ENCODE measurements around the gene CCR6.
"Not testable (repeated sequence)": the region's sequence is repeated elsewhere in the genome, so short reads cannot be mapped to it uniquely, and the experiment has no call there.

CCR6 gene

DNA sequence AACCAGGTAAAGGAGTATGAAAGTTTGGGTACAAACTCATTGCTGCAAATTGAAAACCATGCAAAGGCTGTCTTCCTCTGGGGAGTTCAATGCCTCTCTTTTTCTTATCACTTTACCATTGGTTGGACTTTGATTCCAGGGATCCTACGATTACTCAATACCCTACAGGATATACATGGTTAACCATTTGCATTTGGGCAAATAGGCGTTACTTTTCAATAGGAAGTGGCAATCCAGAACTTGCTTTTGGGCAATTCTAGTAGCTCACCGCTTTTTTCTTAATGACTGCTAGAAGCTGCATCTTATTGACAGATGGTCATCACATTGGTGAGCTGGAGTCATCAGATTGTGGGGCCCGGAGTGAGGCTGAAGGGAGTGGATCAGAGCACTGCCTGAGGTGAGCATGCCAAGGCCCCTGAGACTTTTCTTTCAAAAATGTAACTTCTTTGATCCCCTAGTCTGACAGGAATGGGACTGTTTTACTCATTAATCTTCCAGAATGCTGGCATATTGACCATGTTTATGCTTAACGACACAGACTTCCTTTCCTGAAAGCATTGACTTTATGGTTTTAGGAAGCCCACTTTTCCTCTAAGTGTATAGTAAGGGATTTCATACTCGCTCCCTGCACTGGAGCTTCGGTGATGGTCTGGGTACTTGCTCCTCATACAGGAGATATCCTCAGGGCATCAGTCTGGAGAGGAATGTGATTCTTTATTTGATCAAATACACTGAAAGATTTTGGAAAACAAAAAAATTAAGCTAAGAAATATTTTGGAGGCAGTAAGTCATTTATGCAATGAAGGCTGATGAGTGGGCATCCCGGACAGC is at the start of gene CCR6:
TSS of gene CCR6 (plus strand) at position 270 of the 831 bp plus-strand sequence. CDS start 13,039 bp downstream, outside the sequence.
- no peak for DNase-seq

DNA sequence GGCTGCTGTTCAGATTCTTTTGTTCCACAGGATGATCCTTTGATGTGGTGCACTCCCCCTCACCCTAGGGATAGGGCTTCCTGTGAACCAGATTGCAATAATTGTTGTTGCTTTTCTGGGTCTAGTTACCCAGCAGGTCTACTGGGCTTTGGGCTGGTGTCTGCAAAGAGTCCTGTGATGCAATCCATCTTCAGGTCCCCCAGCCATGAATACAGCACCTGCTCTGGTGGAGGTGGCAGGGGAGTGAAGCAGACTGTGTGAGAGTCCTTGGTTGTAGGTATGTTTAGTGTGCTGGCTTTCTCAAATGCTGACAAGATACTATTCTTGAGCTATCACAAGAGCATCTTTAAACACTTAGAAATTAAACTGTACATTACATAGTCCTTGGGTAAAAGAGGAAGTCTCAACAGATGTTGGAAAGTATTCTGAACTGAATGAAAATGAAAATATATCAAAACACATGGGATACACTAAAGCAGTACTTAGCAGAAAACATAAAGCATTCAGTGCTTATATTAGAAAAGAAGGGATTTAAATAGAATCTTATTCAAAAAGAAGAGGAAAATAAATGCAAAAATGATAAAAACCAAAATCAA is 49.1 kb upstream of the CCR6 start:
- DNase-seq: no peak

DNA sequence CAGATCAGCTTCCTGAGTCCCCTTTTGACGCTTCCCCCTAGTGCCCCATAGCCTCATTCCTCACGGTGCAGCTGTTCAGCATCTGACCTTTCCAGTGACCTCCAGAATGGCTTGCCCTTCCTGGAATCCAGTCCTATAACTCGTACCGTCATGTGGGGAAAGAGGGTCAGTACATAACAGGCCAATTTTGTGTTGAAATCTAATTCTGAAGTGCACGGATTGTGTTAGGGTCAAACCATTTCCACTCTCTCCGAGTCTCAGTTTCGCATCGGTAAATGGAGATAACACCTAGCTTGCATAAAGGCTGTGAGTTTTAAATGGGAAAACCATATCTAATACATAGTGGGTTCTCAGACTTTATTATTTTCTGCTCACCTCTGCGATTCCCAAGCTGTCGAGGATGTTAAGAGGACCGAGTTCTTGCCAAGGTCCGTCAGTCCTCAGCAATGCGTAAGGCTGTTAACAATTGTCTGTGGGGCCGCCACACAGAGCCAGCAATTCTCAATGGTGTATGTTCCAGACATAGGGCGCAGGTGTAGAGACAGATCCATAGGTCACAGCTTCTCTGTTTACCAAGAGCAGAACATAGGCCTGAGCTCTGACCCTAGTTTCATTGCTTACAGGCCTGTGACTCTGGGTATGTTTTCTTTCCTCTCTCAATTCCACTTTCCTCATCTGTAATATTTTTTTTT is 45.5 kb upstream of the CCR6 start:
- DNase-seq: no peak

DNA sequence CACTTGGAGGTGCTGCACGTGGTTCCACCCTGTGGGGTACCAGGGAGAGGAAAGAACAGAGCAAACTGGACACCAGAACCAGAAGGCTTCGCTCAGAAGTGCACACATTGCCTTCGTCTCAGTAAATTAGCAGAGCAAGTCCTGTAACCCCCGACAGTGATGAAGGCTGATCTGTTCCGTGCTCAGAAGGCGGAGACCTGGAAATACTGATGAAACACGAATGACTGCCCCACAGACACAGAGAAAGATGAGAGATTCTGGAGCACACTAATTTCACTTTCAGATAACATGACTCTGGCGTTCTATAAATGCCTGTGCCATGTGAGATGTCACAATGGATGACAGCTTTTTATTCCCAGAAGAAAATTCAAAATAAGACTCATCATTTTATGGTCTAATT is 44.2 kb upstream of the CCR6 start:
- DNase-seq: no peak

DNA sequence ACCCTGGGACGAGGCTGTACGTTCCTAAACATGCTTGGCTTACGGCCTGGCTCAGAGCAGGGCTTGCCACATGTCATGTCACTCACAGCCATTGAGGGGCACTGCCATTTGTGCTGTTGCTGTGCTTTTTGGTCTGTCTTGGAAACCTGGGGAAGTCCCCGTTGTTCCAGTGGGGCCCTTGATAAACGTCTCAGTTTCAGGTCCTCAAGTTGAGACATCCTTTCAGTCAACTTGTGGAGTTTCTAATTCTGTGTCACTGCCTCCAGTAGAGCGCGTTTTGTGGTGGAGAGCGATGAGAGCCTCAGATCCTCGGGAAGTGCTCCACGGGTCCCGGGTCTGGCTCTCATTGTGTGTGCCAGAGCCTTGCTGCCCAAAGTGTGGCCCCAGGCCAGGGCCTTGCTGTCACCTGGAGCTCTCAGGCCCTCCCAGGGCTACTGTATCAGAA is 43.0 kb upstream of the CCR6 start:
- no peak for DNase-seq

DNA sequence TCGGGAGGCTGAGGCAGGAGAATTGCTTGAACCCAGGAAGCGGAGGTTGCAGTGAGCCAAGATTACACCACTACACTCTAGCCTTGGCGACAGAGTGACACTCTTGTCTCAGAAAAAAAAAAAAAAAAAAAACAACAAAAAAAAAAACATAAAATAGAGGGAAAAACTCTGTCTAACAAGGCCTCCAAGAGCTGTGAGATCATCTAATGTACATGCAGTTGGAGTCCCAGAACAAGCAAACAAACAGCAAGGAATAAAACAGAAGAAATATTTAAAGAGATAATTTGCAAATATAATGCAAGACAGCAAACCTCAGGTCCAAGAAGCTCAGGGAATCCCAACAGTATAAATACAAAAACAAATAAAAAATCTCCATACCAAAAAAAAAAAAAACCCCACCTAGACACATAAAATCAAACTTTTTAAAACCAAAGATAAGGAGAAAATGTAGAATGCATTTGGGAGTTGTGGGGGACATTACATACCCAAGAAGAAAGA is 35.0 kb upstream of the CCR6 start:
- DNase-seq: no peak

DNA sequence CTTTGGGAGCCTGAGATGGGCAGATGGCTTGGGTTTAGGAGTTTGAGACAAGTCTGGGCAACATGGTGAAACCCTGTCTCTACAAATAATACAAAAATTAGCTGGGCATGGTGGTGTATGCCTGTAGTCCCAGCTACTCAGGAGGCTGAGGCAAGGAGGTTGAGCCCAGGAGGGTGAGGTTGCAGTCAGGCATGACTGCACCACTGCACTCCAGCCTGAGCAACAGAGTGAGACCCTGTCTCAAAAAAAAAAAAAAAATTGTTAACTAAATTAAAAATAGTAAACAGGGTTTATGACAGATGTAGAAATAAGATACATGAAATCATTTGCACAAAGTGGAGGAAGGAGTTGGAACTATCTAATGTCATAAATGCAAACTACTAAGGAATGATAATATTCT is 34.2 kb upstream of the CCR6 start:
- DNase-seq: not testable (repeated sequence)

DNA sequence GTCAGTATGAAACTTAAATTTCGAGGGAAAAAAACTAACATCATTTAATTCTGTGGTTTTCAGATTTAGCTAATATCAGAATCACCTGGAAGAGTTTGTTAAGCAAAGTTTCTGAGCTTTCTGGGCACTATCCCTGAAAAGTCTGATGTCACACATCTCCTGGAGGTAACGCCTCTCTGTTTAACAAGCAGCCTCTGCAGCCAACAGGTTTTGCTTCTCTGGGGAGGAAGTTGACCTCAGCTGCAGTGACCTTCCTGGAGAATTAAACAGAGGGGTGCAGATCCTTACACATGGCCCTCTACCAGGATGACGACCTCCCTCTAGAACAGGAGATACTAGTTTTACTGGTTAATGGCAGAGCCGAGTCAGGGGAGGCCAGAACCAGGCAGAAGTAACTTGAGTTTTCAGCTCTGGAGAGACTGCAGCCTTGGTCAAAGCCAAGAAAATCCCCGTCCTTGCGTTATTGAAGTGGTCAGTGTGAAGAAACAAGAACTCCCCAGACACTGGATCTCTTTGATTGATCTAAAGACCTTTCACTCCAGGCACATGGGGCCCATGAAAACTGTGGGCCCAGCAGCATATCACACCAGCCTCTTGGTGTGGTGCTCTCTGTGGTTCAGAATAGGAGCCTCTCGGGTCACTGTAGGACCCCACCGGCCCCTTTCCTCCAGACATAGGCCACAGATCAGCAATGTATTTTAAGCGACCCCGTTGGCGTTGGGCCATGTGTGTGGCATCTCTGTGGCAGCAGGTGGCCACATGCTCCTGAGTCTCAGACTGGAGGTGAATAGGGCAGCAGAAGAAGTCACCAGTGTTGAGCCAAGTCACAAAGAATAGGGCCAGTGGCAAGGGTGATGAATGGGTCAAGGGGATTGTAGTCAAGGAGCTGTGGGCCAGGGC is 33.4 kb upstream of the CCR6 start:
- DNase-seq: no peak

DNA sequence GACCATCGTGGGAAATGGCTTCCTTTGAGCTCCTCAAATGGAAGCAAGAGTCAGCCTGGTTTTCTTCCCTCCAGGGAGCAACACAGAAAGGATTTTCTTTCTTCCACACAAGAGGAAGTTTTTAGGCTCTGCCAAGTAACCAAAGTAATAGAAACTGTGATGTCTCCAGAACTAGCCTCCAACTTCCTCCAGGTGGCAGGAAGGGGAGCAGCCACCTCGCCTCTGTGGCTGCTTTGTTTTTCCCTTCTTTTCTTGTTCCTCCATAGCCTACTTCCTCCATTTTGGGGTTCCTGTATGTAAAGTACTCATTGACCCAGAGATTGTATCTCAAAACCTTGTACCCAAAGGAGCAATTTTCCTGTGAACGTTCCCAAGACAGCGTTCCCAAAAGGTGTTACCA is 32.7 kb upstream of the CCR6 start:
- no peak for DNase-seq

DNA sequence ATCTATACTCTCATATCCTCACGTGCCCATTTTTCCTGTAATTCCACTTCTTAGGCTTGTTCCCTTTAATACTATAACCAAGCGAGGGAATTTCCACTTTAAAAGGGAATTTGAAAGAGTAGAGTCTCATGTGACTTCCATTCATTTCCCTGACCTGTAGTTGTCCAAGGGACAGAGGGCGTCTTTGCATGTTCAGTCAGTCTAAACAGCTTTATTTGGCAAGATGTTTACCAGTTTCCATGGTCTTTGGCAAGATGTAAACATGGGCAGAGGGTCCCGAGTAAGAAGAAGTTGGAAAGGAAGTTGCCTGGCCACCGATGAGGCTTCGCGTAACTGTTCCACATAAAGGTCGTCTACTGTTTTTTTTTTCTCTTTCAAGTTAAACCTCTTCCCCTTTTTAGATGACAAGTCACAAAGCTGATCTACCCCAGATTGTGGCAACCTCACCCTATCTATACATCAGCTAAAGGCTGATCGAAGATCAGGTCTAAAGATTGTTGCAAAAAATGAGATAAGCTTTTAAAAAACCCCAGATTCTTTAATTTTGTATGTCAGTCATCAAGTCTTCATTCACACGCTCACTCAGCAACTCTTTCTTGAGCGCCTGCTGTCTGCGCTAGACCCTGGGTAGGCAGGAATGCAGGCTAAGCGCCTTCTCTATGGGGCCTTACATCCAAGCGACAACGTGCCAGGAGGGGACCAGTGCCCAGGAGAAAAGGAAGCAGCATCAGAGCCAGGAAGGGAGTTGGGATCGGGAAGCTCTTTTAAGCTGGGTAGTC is 31.7 kb upstream of the CCR6 start:
- no peak for DNase-seq

DNA sequence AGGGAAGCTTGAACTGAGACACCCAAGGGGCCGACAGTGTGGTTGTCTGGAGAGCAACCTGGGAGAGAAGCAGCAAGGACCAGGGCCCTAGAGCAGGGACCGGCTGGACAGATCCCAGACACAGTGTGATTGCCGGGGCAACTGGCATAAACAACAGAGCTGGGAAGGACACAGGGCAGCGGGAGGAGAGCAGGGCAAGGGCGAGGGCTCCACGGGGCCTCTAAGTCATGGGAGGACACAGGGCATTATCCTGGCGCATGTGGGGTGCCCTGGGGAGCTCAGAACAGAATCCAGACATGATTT is 31.1 kb upstream of the CCR6 start:
- DNase-seq: no peak

DNA sequence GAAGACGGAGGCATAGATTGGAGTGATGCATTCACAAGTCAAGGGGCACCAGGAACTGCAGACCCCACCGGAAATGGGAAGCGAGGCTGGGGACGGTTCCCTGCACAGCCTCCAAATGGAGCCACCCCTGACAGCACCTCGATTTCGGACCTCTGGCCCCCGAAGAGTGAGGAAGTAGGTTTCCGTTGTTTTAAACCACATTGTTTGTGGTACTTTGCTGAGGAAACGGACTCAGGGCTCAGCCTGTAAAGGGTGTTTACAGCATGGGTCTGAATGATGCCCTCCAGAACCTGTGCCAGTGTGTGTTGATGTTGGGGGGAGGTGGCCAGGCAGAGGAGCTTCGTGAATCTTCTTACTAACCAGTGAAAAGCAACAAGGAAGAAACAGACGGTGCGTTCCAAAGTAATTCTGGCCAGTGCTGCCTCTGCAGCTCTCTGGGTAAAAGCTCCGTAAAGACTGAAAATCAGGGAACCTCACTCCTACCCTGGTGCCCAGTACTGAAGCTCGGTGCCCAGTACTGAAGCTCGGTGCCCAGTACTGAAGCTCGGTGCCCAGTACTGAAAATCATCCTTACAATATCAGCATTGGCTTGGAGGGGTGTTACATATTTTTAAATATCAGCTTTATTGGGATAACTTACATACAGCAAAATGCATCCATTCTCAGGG is 30.1 kb upstream of the CCR6 start:
- no peak for DNase-seq

DNA sequence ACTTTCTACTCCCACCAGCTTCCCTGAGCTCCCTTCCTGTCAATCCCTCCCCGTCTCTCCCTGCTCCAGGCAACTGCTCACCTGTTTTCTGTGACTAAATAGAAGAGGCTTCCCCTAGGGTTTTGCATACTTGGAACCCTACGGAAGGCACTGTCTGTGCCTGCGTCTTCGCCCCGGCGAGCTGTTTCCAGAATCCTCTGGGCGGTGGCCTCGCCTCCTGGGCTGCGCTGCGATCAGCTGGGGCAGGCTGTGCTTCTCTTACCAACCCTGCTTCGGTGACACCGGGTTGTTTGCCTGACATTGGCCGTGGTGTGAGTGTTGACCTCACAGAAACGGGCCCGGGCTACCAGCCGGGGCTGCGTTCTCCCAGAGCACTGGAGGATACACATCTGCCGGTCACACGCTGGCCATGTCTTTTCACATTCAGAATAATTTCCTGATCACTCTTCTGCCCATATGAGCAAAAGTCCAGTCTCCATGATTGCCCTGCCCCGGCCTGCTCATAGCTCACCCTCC is 29.4 kb upstream of the CCR6 start:
- DNase-seq: no peak

DNA sequence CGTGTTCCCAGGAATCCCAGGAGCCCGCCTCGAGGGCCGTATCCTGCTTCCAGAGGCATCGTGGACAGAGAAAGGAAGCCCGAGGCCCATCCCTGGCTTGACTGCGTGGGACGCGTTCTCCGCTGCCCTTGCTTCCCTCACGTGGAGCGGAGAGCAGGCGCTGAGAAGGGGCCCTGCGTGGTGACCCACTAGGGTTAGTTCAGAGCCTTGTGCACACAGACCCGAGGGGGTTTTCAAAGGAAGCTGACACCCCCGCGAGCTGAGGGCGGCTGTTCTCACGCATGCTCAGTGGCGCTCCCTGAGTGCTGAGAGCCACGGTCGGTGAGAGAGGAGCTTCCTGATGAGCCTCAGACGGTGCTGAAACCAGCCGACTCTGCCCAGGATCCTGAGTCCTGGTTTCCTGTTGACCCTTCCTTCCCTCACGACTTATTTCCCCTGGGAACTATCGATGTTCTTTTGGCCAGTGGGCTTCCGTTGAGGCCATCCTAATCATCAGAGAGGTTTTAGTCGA is 28.9 kb upstream of the CCR6 start:
- no peak for DNase-seq

DNA sequence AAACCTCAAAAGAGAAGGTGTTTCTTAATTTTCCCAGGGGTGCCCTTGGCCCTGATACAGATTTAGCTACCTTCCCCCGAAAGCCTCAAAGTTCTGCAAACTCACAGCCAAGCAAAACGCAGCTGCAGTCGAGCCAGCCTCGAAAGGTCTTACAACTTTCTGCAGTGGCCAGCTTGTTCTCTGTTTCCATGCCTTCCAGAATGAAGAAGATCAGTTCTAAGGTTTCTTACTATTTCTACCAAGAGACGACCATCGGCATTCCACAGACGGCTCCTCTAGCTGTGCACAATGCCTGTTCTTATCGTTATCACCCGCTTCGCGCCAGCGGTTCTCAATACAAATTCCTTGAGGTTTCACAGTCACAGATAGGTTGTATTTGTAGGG is 28.5 kb upstream of the CCR6 start:
- no peak for DNase-seq

DNA sequence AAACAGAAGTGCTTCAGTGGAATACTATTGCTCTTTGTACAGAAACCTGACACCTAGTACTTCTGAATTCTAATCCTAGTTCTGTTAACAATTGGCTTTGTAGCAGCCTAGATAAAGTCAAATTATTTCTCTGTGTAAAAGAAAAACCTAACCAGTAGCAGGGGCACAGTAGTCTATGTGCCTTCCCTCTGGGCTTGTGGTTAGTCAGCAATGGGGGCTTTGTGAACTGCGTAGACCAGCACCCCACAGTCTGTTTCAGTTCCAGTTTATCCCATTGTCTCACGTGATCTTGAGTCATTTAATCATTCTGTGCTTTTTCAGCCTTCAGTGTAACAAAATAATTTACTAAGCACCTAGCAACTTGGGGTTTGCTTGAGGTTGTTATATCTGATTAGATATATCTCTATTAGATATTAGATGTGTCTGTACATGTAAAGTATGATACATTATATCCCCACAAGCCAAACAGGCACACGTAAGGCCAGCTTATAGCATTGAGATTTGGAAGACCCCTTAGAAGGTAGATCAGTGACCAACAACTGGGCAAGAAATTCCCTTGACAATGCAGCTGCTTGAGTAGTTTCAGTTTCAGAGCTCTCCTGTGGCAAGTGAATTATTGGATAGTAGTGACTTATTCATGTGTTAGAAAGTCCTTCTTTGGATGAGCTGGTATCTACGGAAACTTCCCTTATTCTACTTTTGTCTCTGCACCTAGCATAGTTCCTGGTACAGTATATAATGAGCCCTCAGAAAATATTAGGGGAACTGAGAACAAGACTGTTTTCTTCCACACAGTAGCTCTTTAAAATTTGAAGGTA is 27.9 kb upstream of the CCR6 start:
- DNase-seq: no peak

DNA sequence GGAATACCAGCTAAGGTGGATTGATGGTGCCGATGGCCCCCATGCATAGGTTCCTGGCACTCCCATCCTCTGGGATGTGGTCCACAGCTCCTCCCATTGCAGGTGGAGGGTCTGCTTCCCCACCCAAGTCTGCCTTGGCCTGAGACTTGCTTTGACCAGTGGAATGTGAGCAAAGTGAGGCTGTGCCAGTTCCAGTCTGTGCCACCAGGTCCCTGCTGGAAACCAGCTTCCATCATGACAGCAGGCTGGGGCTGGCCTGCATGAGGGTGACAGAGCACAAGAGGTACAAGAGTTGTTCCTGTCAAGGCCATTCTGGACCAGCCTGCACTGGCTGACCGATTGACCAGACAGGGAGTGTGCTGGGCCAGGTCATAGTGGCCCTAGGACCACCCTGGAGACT is 27.0 kb upstream of the CCR6 start:
- no peak for DNase-seq

DNA sequence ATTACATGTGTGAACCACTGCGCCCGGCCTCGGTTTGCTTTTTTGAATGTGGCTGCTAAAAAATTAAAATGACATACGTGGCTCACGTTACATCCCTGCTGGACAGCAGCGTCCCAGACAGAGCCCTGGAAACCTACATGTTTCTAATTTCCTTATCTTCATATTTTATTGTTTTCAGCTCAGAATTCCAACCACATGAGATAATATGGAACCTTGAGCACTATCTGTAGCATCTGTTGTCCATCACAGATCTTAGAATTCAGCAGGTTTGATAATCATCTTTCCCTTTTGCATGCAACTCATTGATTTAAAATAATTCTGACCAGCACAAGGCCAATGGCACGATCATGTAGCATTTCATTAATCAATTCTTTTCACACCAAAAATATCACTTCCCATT is 25.9 kb upstream of the CCR6 start:
- DNase-seq: no peak

DNA sequence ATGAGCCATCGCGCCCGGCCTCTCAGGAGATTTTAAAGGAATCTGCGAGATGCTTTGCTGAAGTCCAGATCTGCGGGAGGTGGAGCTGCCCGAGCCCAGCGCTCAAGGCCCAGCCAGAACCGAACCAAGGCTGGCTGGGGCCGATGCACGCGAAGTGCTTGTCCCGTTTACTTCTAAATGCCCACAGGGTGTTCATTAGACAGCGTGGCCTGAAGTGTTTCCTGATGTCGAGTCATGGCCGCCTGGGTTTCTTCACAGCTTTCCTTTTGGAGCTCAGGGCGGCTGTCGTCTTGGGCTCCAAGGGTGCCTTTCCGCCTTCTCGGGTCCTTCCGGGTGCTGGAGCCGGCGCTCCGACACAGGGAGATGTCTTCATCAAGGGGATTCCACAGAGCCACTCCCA is 25.1 kb upstream of the CCR6 start:
- no peak for DNase-seq

DNA sequence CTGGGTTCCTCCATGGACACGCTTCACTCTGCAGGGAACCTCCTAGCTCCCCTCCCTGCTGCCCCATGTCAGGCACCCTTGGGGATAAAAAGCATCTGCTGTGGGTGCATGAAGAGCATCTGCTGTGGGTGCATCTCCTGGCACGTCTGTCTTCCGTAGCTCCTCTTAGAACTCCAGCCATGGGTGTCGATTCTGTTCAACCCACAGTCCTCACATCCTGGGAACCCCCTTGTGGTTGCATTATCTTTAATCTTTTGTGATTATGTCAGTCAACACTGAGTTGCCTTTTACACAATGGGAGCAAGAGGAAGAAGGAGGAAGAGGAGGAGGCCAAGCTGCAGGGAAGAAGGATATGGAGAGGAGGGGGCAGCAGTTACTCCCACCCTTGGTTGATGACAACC is 24.1 kb upstream of the CCR6 start:
- no peak for DNase-seq
